Measurements from ENCODE around the gene FANCC. TPM values are rescaled to one million over a fixed set of nuclear protein-coding genes. Genes with fewer than 3 reads are reported as not detected.

FANCC gene
- total RNA-seq, 1 experiment from 2014 or later = 44.7 TPM

DNA sequence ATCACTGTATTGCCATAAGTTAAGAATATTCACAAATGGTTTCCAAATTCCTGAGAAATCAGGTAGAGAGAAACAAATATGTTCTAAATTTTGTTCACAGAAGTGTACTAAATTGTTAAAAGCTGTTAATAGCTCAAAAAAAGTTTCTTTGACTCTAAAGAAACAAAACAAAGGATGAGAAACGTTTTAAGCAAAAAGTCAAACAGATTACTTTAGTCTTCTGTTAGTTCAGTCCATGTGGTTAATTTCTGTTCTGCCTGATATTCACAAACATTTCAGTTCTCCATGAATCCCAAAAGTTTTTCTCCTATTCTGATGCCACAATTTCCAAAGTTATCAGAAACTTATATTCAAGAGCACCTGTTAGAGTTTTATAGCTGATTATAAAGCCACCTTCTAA lies 7.7 kb upstream of the FANCC start:
- CTCF ChIA-PET = no interaction called here

DNA sequence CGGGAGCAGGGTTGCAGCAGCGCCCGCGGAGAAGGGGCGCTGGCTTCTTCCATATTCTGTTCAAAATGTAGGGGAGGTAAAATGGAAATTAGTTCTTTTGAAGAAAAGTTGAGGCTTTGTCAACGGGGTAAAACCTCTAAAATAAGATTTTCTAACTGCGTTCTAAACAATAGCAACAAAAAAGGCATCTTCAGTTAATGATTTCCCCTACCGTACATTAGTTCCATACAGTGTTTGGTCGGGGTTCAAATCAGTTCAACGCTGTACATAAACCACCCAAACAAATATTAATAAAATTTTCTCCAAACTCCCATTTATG lies 343 bp upstream of the FANCC start:
- Histone ChIP-seq H3K79me2 (ENCODE audit: low read depth) (peaks cover 33% of the 10 kb centered on the region), H3K4me2 (peak overlapping the region; percentile 86), H3F3A (ENCODE audit: insufficient read depth, low read depth) (peaks cover 22% of the 10 kb centered on the region; the same call in 1 of the 2 replicates), H2AFZ (peak overlapping the region; percentile 99), H3K27ac (peak overlapping the region; percentile 97), H4K20me1 (ENCODE audit: insufficient read depth) (no peaks in the 10 kb centered on the region), H3K4me3 (peak overlapping the region; percentile 80), H3K27me3 (ENCODE audit: insufficient read depth, low read depth) (no peaks in the 10 kb centered on the region), H3K9me2 (ENCODE audit: insufficient read depth) (no peaks in the 10 kb centered on the region), H3K4me1 (replicated peaks; ENCODE audit: insufficient read depth) (peaks cover 33% of the 10 kb centered on the region), H3K9me3 (ENCODE audit: insufficient read depth, low read depth) (no peaks in the 10 kb centered on the region), H3K36me3 (ENCODE audit: low read depth) (no peaks in the 10 kb centered on the region)
- ChIA-PET CTCF (no interaction called here), POLR2A (ENCODE audit: unreplicated experiment) (interaction anchor here (0.7 kb wide), 1 partner anchor 108 kb away, joined by 22 read pairs; no protein-coding TSS in a partner anchor)
- BruUV-seq (replicated peaks) = TSS peak; percentile 94
- no peak for DNase-seq
- TF ChIP-seq, protein P1, sequence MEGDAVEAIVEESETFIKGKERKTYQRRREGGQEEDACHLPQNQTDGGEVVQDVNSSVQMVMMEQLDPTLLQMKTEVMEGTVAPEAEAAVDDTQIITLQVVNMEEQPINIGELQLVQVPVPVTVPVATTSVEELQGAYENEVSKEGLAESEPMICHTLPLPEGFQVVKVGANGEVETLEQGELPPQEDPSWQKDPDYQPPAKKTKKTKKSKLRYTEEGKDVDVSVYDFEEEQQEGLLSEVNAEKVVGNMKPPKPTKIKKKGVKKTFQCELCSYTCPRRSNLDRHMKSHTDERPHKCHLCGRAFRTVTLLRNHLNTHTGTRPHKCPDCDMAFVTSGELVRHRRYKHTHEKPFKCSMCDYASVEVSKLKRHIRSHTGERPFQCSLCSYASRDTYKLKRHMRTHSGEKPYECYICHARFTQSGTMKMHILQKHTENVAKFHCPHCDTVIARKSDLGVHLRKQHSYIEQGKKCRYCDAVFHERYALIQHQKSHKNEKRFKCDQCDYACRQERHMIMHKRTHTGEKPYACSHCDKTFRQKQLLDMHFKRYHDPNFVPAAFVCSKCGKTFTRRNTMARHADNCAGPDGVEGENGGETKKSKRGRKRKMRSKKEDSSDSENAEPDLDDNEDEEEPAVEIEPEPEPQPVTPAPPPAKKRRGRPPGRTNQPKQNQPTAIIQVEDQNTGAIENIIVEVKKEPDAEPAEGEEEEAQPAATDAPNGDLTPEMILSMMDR (conservative IDR thresholded peaks at IDR 0.05) = no peak
- no peak for TF ChIP-seq EZH2 (IDR thresholded peaks at IDR 0.05; ENCODE audit: low read depth)
- intact Hi-C loops (cut with micrococcal nuclease; ENCODE audit: unreplicated experiment) = loop anchor here (1.0 kb wide), 3 partner anchors 65 to 191 kb away; no protein-coding TSS in a partner anchor

More for the DNA sequence above, 7.7 kb upstream of the FANCC start:
- H3K4me3 ChIP-seq = no peak overlapping the region
- no peaks in the 10 kb centered on the region for H3K36me3 ChIP-seq (ENCODE audit: low read depth)
- H3K4me1 ChIP-seq (replicated peaks; ENCODE audit: insufficient read depth) = no peaks in the 10 kb centered on the region
- H3K4me2 ChIP-seq = no peak overlapping the region
- H3K9me3 ChIP-seq (ENCODE audit: insufficient read depth, low read depth) = peaks cover 16% of the 10 kb centered on the region
- TF ChIP-seq, protein P1 (conservative IDR thresholded peaks at IDR 0.05) = no peak
- TF ChIP-seq EZH2 (IDR thresholded peaks at IDR 0.05; ENCODE audit: low read depth) = no peak
- intact Hi-C loops (cut with micrococcal nuclease; ENCODE audit: unreplicated experiment) = no loop called here
- H2AFZ ChIP-seq = no peak overlapping the region
- DNase-seq = no peak
- H4K20me1 ChIP-seq (ENCODE audit: insufficient read depth) = no peaks in the 10 kb centered on the region
- no TSS peak for BruUV-seq (replicated peaks)
- H3K27ac ChIP-seq = no peak overlapping the region
- H3K79me2 ChIP-seq (ENCODE audit: low read depth) = no peaks in the 10 kb centered on the region
- no peaks in the 10 kb centered on the region for H3F3A ChIP-seq (ENCODE audit: insufficient read depth, low read depth)
- H3K27me3 ChIP-seq (ENCODE audit: insufficient read depth, low read depth) = no peaks in the 10 kb centered on the region
- H3K9me2 ChIP-seq (ENCODE audit: insufficient read depth) = no peaks in the 10 kb centered on the region
- POLR2A ChIA-PET (ENCODE audit: unreplicated experiment) = no interaction called here

DNA sequence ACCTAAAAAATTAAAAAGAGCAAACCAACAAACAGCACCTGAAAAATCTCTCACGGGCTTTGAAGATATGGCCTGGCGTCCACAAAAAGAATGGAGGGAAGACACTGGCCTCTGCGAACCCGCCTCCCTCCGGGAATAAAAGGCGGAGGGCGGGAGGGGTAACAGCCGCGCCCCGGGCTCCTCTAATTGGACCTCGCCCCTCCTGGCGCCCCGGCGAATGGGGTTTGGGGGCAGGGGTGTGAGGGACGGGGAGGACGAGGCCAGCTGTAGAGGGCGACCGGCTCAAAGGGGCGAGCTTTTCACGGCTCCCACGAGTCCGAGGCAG lies 753 bp downstream of the FANCC start:
- Histone ChIP-seq H3K36me3 (ENCODE audit: low read depth) (no peaks in the 10 kb centered on the region), H3K27ac (peak overlapping the region; percentile 97), H2AFZ (peak overlapping the region; percentile 76), H4K20me1 (ENCODE audit: insufficient read depth) (no peaks in the 10 kb centered on the region), H3K4me2 (peak overlapping the region; percentile 86), H3K27me3 (ENCODE audit: insufficient read depth, low read depth) (no peaks in the 10 kb centered on the region), H3K4me3 (peak overlapping the region; percentile 80), H3F3A (ENCODE audit: insufficient read depth, low read depth) (peaks cover 27% of the 10 kb centered on the region; the same call in 1 of the 2 replicates), H3K9me3 (ENCODE audit: insufficient read depth, low read depth) (no peaks in the 10 kb centered on the region), H3K9me2 (ENCODE audit: insufficient read depth) (no peaks in the 10 kb centered on the region), H3K4me1 (replicated peaks; ENCODE audit: insufficient read depth) (peaks cover 37% of the 10 kb centered on the region), H3K79me2 (ENCODE audit: low read depth) (peaks cover 33% of the 10 kb centered on the region)
- ChIA-PET POLR2A (ENCODE audit: unreplicated experiment) (interaction anchor here (0.6 to 1.4 kb wide), 5 partner anchors 14 to 559 kb away, joined by 3 to 7 read pairs (median 5); partner anchors contain the start of gene ERCC6L2), CTCF (interaction anchor here (0.6 kb wide), 1 partner anchor 1028 kb away, joined by 3 read pairs; no protein-coding TSS in a partner anchor)
- DNase-seq = peak; percentile 69 to 93
- TF ChIP-seq, protein P1 (conservative IDR thresholded peaks at IDR 0.05) = no peak
- TF ChIP-seq EZH2 (IDR thresholded peaks at IDR 0.05; ENCODE audit: low read depth) = no peak
- intact Hi-C loops (cut with micrococcal nuclease; ENCODE audit: unreplicated experiment) = loop anchor here (1.0 kb wide), 3 partner anchors 67 to 193 kb away; no protein-coding TSS in a partner anchor
- BruUV-seq (replicated peaks) = no TSS peak
